Measurements from ENCODE around the gene NBAS. TPM values are rescaled to one million over a fixed set of nuclear protein-coding genes. Genes with fewer than 3 reads are reported as not detected.

Gene NBAS
- polyA plus RNA-seq, 1 donor from 2014 or later: 31.9 TPM

DNA sequence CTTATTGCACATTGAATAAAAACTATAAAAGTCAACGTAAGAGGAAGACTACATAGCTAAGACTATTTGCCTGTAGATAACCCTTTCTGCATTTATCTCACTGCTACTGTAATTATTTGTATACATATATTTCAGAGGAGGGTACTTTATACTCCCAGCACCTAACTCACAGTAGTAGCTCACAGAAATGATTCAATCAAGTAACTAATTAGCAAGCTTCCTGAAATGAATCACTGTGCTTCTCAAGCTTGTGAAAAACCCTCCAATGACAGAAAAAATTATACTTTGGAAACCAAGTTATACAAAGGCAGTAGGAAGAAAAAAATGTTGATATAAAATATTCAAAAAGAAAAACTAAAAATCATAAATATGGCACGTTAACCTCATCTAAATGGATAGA lies 124.9 kb downstream of the NBAS start:
- no peaks in the 10 kb centered on the region for H3K9me2 ChIP-seq (ENCODE audit: insufficient read depth, low read length)
- H3K36me3 ChIP-seq (ENCODE audit: insufficient read depth, low read length): no peaks in the 10 kb centered on the region
- no peaks in the 10 kb centered on the region for H3F3A ChIP-seq (ENCODE audit: insufficient read depth, low read length, poor library complexity, severe bottlenecking)
- H3K27me3 ChIP-seq (ENCODE audit: insufficient read depth, low read depth, low read length): no peaks in the 10 kb centered on the region
- H3K9ac ChIP-seq (ENCODE audit: low read length): no peak overlapping the region
- H3K4me3 ChIP-seq (ENCODE audit: low read length): no peak overlapping the region
- no peak for TF ChIP-seq RAD21 (conservative IDR thresholded peaks at IDR 0.05)
- TF ChIP-seq POLR2AphosphoS5 (IDR thresholded peaks at IDR 0.05): no peak
- no peak overlapping the region for H2AFZ ChIP-seq (ENCODE audit: low read depth, low read length)
- no peak overlapping the region for H3K27ac ChIP-seq (ENCODE audit: low read length)
- no peaks in the 10 kb centered on the region for H3K9me3 ChIP-seq (ENCODE audit: low read length)
- H4K20me1 ChIP-seq (ENCODE audit: insufficient read depth): no peaks in the 10 kb centered on the region
- H3K4me2 ChIP-seq (ENCODE audit: low read length): no peak overlapping the region
- H3K79me2 ChIP-seq (replicated peaks; ENCODE audit: insufficient read depth, low read length): no peaks in the 10 kb centered on the region

DNA sequence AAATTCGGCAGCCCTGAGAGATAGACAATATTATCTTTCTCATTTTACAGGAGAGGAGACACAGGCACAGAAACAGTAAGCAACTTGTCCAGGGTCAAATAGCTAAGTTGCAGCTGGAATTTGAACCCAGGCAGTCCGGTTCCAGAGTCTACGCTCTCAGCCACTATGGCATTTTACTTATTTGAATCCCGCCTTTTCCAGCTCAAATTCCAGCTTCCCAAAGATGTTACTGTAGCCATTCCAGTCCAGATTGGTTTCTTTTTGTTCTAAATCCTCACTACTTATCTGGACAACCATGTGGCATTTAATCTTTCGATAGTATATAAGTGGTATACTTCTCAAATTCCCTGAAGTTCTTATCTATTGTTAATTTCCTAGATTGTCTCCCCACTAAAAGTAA lies 125.7 kb downstream of the NBAS start:
- Histone ChIP-seq H3K4me3 (ENCODE audit: low read length) (no peak overlapping the region), H3K79me2 (replicated peaks; ENCODE audit: insufficient read depth, low read length) (no peaks in the 10 kb centered on the region), H3K27me3 (ENCODE audit: insufficient read depth, low read depth, low read length) (no peaks in the 10 kb centered on the region), H2AFZ (ENCODE audit: low read depth, low read length) (no peak overlapping the region), H3K9me2 (ENCODE audit: insufficient read depth, low read length) (no peaks in the 10 kb centered on the region), H3K9ac (ENCODE audit: low read length) (no peak overlapping the region), H3K4me2 (ENCODE audit: low read length) (no peak overlapping the region), H4K20me1 (ENCODE audit: insufficient read depth) (no peaks in the 10 kb centered on the region), H3F3A (ENCODE audit: insufficient read depth, low read length, poor library complexity, severe bottlenecking) (no peaks in the 10 kb centered on the region), H3K27ac (ENCODE audit: low read length) (no peak overlapping the region), H3K9me3 (ENCODE audit: low read length) (no peaks in the 10 kb centered on the region), H3K36me3 (ENCODE audit: insufficient read depth, low read length) (no peaks in the 10 kb centered on the region)
- TF ChIP-seq EP300 (conservative IDR thresholded peaks at IDR 0.05; ENCODE audit: poor library complexity, severe bottlenecking): no peak
- TF ChIP-seq POLR2AphosphoS5 (IDR thresholded peaks at IDR 0.05): no peak
- no peak for TF ChIP-seq EZH2 (IDR thresholded peaks at IDR 0.05; ENCODE audit: borderline replicate concordance, insufficient read depth, low read length, poor library complexity, severe bottlenecking)
- TF ChIP-seq MXI1 (conservative IDR thresholded peaks at IDR 0.05; ENCODE audit: poor library complexity, severe bottlenecking): no peak
- TF ChIP-seq, protein P1, sequence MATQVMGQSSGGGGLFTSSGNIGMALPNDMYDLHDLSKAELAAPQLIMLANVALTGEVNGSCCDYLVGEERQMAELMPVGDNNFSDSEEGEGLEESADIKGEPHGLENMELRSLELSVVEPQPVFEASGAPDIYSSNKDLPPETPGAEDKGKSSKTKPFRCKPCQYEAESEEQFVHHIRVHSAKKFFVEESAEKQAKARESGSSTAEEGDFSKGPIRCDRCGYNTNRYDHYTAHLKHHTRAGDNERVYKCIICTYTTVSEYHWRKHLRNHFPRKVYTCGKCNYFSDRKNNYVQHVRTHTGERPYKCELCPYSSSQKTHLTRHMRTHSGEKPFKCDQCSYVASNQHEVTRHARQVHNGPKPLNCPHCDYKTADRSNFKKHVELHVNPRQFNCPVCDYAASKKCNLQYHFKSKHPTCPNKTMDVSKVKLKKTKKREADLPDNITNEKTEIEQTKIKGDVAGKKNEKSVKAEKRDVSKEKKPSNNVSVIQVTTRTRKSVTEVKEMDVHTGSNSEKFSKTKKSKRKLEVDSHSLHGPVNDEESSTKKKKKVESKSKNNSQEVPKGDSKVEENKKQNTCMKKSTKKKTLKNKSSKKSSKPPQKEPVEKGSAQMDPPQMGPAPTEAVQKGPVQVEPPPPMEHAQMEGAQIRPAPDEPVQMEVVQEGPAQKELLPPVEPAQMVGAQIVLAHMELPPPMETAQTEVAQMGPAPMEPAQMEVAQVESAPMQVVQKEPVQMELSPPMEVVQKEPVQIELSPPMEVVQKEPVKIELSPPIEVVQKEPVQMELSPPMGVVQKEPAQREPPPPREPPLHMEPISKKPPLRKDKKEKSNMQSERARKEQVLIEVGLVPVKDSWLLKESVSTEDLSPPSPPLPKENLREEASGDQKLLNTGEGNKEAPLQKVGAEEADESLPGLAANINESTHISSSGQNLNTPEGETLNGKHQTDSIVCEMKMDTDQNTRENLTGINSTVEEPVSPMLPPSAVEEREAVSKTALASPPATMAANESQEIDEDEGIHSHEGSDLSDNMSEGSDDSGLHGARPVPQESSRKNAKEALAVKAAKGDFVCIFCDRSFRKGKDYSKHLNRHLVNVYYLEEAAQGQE (IDR thresholded peaks at IDR 0.05; ENCODE audit: borderline replicate concordance): no peak
- no peak for TF ChIP-seq TAF1 (IDR thresholded peaks at IDR 0.05; ENCODE audit: low read depth)
- no peak for TF ChIP-seq SMC3 (conservative IDR thresholded peaks at IDR 0.05; ENCODE audit: poor library complexity)
- TF ChIP-seq, protein P2, sequence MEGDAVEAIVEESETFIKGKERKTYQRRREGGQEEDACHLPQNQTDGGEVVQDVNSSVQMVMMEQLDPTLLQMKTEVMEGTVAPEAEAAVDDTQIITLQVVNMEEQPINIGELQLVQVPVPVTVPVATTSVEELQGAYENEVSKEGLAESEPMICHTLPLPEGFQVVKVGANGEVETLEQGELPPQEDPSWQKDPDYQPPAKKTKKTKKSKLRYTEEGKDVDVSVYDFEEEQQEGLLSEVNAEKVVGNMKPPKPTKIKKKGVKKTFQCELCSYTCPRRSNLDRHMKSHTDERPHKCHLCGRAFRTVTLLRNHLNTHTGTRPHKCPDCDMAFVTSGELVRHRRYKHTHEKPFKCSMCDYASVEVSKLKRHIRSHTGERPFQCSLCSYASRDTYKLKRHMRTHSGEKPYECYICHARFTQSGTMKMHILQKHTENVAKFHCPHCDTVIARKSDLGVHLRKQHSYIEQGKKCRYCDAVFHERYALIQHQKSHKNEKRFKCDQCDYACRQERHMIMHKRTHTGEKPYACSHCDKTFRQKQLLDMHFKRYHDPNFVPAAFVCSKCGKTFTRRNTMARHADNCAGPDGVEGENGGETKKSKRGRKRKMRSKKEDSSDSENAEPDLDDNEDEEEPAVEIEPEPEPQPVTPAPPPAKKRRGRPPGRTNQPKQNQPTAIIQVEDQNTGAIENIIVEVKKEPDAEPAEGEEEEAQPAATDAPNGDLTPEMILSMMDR (IDR thresholded peaks at IDR 0.05; ENCODE audit: poor library complexity, severe bottlenecking): no peak
- TF ChIP-seq RAD21 (conservative IDR thresholded peaks at IDR 0.05): no peak

Measured in neural cell (in vitro differentiated cells).